Measurements from ENCODE around the gene NEU2. TPM values are rescaled to one million over a fixed set of nuclear protein-coding genes. Genes with fewer than 3 reads are reported as not detected.
"Not testable (repeated sequence)": the region's sequence is repeated elsewhere in the genome, so short reads cannot be mapped to it uniquely, and the experiment has no call there.

Gene NEU2
- total RNA-seq, 1 experiment from 2014 or later = not detected

DNA sequence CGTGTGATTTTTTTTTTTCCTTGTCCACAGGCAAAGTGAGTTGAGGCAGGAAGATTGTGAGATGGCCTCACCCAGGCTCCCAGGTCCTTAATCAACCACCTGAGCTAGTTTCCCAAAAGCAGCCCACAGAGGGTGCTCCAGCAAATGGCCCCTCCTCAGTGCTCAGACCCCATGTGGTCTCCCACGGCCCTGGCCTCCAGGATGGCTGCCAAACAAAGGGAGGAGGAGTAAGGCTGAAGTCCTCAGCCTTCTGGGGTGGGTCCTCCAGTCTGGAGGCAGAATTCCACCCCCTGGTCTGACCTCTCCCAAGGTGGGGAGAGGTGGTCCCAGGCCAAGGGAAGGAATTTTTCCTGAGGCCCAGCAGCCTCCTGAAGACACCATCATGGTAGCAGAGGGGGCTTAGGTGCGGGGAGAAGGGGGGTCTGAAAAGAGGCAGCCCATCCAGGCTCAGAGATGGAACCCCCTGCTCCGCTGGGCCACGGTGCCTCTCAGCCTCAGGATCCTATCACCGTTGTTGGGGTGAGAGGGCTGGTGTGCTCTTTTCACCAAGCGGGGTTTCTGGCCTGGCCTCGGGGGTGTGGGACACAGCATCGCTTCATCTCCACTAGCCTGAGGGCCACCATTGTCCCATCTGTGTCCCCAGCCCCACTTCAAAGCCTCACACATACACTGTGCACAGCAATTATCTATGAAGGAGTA is 21.8 kb upstream of the NEU2 start:
- no peak for DNase-seq (ENCODE audit: low read depth)

DNA sequence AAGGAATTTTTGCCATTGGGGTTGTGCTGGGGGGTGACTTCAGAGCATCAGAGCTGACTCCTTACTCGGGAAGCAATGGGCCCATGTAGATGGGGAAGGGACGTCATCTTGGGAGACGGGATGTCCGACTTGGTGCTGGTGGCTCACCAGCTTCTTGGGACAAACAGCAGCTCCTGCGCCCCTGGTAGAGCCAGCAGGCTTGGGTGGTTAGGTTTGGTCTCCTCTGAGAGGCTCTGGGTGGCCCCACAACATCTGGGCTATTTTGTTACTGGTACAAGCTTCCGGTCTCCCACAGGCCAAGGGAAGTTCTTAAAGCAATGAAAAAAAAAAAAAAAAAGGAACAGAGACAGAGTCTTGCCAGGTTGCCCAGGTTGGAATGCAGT is 21.2 kb upstream of the NEU2 start:
- DNase-seq (ENCODE audit: low read depth) = no peak

DNA sequence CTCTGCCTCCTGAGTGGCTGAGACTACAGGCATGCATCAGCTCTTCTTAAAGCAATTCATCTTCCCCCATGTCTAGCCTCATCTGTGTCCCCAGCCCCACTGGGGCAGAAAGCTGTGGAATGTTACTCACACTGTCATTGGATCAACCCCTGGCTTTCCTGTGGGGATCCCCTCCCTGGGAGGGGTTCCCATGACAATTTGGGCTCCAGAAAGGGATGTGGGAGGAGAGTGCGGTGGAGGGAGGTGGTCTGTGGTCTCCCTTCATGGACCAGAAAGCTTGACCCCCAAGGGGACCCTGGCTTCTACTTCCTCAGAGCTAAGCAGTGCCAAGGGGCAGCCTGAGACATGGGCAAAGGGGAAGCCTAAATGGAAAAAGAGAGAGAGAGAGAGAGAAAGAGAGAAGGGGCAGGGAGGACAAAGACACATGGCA is 20.8 kb upstream of the NEU2 start:
- DNase-seq (ENCODE audit: low read depth) = no peak

DNA sequence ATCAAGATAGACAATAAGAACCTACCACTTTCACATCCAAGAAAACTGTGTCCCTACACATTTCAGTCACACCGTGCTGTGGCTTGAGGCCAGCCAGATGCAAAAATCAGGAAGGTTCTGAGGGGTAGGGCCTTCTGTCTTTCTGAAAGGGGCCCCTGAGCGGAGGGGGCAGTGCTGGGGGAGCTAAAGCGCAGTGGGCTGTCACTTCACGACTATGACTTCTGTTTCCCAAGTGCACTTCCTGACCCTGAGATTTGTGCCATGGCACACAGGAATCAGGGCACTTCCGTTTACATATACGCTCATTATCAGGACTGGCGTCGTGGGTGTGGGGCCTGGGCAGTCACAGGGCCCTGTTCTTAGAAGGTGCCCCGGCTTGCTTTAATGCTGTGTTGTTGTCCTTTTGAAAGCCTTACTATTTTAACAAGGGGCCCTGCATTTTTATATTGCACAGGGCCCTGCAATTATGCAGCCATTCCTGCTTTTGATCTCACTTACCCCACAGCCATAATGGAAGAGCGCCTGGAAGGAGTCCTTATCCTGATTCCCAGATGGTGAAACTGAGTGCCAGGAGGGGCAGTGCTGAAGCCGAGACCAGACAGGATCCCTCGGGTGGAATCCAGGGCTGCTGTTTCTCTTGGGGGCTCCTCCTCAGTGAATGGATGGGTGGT is 20.0 kb upstream of the NEU2 start:
- no peak for DNase-seq (ENCODE audit: low read depth)

DNA sequence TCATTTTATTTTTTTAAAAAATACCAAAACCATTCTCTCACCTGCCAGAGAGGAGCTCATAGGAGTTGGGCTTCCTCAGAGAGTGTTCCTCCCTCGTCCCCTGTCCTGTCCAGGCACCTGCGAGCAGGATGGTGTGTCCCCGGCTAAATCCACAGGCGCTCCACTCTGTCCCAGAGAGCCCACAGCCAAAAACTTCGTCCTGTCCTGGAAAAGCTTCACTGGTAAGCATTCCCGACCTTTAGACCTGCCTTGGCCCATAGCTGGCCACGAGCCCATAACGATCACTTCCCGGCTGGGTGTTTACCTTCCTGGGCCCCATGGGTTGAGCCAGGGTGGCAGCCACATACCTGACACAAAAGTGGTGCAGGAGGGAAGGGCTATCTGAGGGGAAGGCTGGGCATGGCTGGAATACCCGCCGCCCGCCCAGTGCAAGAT is 19.4 kb upstream of the NEU2 start, which contains the start of gene NGEF:
Gene NGEF (minus strand): TSS at position 230 of the 435 bp plus-strand sequence. CDS start 38,366 bp downstream, outside the sequence.
- no peak for DNase-seq (ENCODE audit: low read depth)

DNA sequence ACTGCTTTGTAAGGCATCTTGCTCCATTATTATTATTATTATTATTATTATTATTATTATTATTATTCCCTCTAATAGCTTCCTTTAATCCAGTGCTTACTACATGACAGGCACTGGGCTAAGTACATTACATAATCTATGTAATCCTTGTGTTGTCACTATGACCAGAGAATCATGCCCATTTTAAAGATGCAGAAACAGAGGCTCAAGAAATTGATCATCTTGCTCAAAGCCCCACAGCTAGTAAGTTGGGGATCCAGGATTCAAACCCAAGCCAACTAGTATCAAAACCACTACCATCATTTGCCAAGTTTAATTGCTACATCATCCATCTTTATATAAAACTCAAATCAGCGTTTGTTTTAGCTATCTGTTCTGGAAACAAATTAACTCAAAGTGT is 18.8 kb upstream of the NEU2 start:
- DNase-seq (ENCODE audit: low read depth) = no peak

DNA sequence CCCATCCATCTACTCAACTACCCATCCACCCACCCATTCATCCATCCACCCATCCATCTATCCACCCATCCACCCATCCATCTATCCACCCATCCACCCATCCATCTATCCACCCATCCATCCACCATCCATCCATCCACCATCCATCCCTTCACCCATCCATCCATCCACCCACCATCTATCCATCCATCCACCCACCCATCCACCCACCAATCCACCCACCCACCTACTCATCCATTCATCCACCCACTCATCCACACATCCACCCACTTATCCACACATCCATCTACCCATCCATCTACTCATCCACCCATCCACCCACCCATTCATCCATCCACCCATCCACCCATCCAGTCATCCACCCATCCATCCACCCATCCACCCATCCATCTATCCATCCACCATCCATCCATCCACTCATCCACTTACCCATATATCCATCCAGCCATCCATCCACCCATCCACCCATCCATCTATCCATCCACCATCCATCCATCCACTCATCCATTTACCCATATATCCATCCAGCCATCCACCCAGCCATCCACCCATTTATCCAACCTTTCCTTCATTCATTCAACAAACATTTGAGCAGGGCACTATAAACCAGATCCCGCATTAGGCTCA is 17.3 kb upstream of the NEU2 start:
- DNase-seq (ENCODE audit: low read depth) = no peak

DNA sequence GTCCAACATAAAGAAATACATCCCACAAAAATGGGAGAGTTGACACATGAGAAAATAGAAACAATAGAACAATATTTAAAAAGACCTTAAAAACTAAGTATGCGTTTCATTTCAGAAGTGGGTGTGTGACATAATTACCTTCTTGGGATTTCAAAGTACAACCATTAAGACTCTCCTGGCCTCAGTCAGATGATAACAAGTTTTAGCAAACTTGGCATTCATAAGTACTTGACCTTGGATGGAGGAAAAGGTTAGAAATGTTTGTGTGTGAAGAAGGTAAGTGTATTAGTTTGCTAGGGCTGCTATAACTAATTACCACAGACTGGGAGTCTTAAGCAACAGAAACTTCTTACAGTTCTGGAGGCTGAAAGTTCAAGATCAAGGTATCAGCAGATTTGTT is 14.5 kb upstream of the NEU2 start:
- no peak for DNase-seq (ENCODE audit: low read depth)

DNA sequence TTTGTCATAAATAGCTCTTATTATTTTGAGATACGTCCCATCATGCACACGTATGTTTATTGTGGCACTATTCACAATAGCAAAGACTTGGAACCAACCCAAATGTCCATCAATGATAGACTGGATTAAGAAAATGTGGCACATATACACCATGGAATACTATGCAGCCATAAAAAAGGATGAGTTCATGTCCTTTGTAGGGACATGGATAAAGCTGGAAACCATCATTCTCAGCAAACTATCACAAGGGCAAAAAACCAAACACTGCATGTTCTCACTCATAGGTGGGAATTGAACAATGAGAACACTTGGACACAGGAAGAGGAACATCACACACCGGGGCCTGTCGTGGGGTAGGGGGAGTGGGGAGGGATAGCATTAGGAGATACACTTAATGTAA is 12.9 kb upstream of the NEU2 start:
- not testable (repeated sequence) for DNase-seq (ENCODE audit: low read depth)

DNA sequence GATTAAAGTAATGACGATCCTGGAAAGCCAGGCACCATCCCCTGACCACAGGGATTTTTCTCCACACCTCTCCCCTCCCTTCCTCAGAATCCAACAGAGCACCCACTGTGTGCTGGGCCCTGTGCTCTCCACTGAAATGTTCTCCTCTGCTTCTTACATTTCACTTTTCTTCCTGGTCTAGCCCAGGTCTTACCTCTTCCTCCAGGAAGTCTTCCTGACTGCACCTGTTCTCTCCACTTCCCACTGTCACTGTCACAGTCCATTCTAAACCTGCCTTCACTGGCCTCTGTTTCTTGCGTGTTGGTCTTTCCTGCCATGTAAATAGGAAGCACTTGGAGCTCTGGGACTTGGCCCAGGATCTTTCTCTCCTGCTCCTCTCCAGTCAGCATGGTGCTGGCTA is 12.0 kb upstream of the NEU2 start:
- DNase-seq (ENCODE audit: low read depth) = no peak

DNA sequence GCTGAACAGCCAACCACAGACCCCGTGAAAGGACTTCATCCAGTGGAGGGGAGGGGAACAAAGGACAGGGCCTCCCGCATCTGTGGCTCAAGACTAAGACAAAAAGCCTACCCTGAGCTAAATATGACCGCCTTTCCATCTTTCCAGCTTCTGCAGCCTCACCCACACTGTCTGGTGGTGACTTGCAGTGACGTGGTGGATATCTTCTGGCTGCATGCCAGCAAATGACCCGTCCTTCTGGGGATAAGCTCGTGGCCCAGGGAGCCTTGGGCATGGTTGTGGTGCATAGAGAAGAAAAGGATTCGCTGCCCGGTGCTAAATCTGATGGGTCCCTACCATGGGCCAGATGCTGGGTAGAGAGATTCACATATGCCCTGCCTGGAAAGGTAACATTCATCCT is 10.7 kb upstream of the NEU2 start:
- peak; percentile 41 for DNase-seq (ENCODE audit: low read depth)

DNA sequence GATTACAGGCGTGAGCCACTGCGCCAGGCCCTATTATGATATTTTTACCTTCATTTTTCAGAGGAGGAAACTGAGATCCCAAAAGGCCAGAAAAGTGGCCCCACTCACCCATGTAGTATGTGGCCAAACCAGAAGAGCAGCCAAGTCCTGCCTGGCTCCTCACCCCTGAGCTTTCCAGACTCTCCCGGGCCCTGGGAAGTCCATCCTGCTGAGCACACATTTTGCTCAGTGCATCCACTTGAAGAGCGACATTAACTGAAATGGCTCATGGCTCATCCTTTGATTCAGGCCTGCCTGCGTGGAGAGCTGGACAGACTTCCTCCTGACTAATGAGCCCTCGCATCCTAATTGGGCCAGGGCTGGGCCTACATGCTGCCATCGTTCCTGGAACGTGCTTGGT is 9.9 kb upstream of the NEU2 start:
- no peak for DNase-seq (ENCODE audit: low read depth)

DNA sequence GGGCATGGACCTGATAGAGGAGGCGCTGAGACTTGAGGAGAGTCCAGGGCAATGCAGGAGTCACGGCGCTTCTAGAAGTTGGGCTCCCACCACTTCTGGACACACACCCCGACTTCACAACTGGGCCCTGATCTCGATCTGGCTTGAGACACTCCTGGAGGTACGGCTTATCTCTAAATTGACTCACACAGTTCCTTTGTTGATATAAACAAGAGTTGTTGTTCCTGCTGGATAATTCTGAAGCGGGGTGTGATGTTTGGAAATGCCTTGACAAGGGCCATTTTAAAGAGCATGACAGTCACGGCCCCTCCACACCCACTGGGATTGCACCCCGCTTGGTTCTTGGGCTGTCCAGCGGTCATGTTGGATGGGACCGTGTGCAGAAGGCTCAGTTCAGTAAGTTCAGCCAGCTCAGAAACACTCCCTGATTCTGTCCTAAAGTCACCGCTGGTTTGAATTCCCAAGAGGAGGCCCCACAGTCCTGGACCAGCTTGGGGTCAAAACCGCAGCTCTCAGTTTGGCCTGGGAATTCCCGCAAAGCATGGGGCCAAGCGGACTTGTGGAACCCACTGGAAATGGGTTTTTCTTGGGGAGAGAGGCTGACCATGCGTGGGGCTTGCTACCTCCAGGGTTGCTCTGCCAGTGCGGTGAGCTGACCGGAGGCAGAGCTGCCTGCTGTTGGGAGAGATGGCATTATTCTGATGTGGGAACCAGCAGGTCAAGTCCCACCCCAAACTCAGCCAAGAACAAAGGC is 9.3 kb upstream of the NEU2 start:
- no peak for DNase-seq (ENCODE audit: low read depth)

DNA sequence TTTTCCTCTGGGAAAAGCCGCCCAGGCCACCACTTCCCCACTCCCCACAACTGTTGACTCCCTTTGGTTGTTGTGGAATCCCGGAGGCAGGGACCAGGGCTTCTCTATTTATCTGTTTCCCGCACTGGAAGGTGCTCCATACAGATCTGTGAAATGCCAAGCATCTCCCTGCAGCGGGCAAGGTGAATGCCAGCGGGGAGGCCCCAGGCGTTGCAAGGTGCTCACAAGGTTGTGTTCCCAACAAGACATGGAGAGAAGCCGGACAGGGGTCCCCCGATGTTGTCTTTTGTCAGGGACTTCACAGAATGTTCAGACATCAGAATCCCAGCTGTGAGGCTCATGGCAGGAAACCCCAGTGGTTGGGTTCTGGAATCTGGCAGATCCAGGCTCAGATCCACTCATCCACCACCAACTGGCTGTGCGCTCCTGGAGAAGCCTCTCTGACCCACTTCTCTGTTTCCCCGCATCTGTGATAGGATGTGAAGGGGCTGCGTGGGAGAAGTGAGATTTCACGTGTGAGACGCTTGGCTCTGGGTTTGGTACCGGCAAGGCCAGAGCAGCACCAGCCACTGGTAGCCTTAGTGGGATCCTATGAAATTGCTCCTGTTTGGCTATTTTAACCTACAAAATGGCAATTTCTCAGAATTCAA is 8.6 kb upstream of the NEU2 start:
- DNase-seq (ENCODE audit: low read depth) = no peak

DNA sequence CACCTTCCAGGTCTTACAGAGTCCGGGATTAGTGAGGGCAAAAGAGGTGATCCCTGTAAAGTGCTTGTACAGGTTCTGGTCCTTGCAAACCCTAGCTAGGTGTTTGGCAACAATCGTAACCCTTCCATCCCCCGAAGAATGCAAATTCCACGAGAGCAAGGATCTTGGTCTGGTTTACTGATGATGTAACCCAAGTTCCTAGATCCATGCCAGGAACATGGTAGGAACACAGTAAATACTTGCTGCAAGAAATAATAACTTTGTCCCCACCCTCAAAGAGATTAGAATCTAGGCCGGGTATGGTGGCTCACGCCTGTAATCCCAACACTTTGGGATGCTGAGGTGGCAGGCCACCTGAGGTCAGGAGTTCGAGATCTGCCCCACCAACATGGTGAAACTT is 6.8 kb upstream of the NEU2 start:
- DNase-seq (ENCODE audit: low read depth) = no peak

DNA sequence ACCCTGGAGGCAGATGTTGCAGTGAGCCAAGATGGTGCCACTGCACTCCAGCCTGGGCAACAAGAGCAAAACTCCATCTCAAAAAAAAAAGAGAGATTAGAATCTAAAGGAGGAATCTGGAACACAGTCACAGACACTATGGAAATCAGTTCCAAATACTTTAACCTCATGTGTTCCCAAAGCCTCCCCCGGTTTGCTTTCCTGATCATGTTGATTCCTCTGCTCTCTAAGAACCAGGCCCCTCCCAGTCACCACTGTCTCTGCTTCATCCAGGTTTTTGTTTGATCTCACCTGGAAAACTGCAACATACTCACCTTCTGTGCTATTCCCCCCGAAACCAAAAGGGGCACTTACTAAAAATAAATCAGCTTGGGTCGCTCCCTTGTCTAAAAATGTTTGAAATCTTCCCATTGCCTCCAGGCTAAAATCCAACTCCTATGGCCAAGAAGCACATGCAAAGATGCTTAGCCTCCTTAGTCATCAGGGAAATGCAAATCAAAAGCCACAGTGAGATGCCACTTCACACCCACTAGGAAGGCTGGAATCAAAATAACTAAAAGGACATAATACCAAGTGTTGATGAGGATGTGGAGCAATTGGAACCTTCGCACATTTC is 6.2 kb upstream of the NEU2 start:
- peak; percentile 63 for DNase-seq (ENCODE audit: low read depth)

DNA sequence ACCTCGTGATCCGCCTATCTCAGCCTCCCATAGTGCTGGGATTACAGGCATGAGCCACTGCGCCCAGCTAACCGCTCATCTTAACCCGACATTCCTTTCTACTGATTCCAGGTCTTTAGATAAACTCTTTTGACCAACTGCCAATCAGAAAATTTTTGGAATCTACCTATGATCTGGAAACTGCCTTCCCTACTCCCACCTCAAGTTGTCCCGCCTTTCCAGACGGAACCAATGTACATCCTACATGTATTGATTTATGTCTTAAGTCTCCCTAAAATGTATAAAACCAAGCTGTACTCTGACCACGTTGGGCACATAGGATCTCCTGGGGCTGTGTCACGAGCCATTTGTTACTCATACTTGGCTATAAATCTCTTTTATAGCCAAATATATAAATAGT is 3.2 kb upstream of the NEU2 start:
- DNase-seq (ENCODE audit: low read depth) = peak; percentile 41

DNA sequence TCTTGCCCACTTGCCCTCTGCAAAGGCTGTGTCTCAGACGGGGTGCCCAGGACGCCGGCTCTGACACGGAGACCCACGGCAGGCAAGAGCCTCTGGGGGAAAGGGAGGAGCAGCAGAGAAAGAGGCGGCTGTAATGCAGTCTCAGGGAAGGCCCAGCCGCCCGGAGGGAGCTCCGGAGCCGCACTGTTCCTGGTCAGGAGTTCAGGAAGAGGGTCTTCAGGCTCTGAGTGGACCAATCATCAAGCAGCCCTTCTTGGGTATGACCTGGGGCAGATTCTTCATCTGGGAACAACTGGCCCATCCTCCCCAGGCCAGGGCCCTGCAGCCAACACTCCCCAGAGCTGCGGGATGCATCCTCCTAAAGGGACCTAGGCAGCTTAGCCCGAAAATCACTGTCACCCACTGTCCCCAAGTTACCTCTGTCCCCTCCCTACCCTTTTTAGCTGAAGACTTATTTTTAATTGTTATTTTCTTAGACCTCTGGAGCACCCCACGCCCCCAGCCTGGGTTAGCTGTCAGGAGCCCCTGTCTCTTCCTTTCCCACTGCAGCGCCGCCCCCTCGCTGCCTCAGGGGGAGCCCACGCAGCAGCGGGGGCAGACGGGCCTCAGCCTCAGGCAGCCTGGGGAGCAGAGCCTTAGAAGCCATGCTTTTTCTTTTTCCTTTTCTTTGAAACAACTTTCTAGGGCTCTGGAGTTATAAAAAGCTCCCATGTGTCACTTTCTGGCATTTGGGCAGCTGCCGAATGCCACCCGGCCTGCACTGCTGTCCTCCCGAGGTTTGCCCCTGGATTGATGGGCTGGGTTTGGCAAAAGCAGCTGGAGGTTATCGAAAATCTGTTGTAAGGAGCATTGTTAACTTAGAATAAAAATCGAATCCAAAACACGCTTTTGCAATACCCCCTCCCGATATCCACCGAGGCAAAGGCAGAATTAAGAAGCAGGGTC is 644 bp upstream of the NEU2 start:
- DNase-seq (ENCODE audit: low read depth) = no peak

DNA sequence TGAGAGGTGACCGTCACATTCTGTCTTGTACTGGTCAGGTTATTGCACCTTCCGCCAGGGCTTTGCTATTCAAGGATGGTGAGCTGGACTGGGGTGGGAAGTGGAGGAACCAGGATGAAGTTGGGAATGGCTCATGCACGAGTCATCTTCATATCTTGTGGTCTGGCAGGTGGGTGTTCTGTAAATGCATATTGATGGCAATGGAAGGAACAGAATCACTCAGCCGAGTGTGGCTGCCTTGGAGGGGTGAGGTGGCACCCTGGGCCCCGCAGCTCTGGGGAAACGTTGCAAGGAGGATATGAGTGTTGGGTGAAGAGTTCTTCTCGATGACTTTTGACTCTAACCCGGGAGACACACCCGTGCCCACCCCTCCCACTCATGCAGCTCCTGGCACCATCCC is 1.2 kb downstream of the NEU2 start:
- peak; percentile 37 for DNase-seq (ENCODE audit: low read depth)

Measured in Daoy (cell line).